ENCODE measurements around the gene OR52K1. TPM values are rescaled to one million over a fixed set of nuclear protein-coding genes. Genes with fewer than 3 reads are reported as not detected.
"Not testable (repeated sequence)": the region's sequence is repeated elsewhere in the genome, so short reads cannot be mapped to it uniquely, and the experiment has no call there.

The OR52K1 gene
- polyA plus RNA-seq, 1 donor (not counting 4 experiments of a cell fraction or from before 2014, with no cell fraction given), result not detected

GRCh38 chr11:4523666-4524065 lies 41.2 kb downstream of the OR52K1 start:
- no peak overlapping the region for H3K9ac ChIP-seq (ENCODE audit: control insufficient read depth, extremely low read depth, insufficient read depth, low read length)
- dilution Hi-C loops (cut with MboI; ENCODE audit: extremely low pct_ligation_motif_present, low sequenced_read_pairs), result no loop called here
- H2AFZ ChIP-seq (ENCODE audit: control insufficient read depth, low read length), result no peak overlapping the region
- H3K9me1 ChIP-seq (ENCODE audit: control insufficient read depth, extremely low read depth, insufficient read depth, low read length), result no peaks in the 10 kb centered on the region
- no peaks in the 10 kb centered on the region for H3K9me3 ChIP-seq (ENCODE audit: control insufficient read depth, low read depth, low read length)
- H3K79me2 ChIP-seq (ENCODE audit: control insufficient read depth, insufficient read depth, low read length), result no peaks in the 10 kb centered on the region
- no peak overlapping the region for H3K4me3 ChIP-seq (ENCODE audit: control insufficient read depth in 2 of 3, extremely low read depth in 1 of 3, insufficient read depth in 2 of 3, low read depth in 1 of 3, low read length in 3 of 3)
- no peak overlapping the region for H3K27ac ChIP-seq (ENCODE audit: control insufficient read depth, insufficient read depth, low read length)
- no peak for DNase-seq (ENCODE audit: low read depth, low spot score)
- FAIRE-seq, result no peak
- no peaks in the 10 kb centered on the region for H3K36me3 ChIP-seq (ENCODE audit: control insufficient read depth in 2 of 2, extremely low read depth in 1 of 2, insufficient read depth in 2 of 2, low read length in 2 of 2)
- no peaks in the 10 kb centered on the region for H4K20me1 ChIP-seq (ENCODE audit: control insufficient read depth, extremely low read depth, insufficient read depth, low read length)
- H3K27me3 ChIP-seq (ENCODE audit: control insufficient read depth, extremely low read depth, insufficient read depth, low read length), result no peaks in the 10 kb centered on the region
- no peaks in the 10 kb centered on the region for H3K4me1 ChIP-seq (ENCODE audit: control insufficient read depth, extremely low read depth, insufficient read depth, low read length)
- no peak for TF ChIP-seq CTCF (optimal IDR thresholded peaks at IDR 0.05 in 1 of 3, IDR thresholded peaks at IDR 0.05 in 1 of 3, conservative IDR thresholded peaks at IDR 0.05 in 1 of 3; ENCODE audit: extremely low read depth in 1 of 3, insufficient read depth in 2 of 3, low read length in 3 of 3)
- no peak for TF ChIP-seq EZH2 (IDR thresholded peaks at IDR 0.05; ENCODE audit: low read length)
- no peak overlapping the region for H3K4me2 ChIP-seq (ENCODE audit: control insufficient read depth, extremely low read depth, insufficient read depth, low read depth, low read length)

DNA sequence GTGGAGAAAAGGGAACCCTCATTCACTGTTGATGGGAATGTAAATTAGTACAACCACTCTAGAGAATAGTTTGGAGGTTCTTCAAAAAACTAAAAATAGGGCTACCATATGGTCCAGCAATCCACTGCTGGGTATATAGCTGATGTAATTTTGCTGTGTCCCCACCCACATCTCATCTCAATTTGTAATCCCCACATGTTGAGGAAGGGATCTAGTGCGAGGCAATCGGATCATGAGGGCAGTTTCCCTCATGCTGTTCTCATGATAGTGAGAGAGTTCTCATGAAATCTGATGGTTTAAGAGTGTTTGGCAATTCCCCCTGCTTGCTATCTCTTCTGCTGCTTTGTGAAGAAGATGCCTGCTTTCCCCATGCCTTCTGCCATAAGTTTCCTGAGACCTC lies 45.5 kb downstream of the OR52K1 start:
- H4K20me1 ChIP-seq (ENCODE audit: control insufficient read depth, extremely low read depth, insufficient read depth, low read length), result no peaks in the 10 kb centered on the region
- no peaks in the 10 kb centered on the region for H3K27me3 ChIP-seq (ENCODE audit: control insufficient read depth, extremely low read depth, insufficient read depth, low read length)
- H3K4me2 ChIP-seq (ENCODE audit: control insufficient read depth, extremely low read depth, insufficient read depth, low read depth, low read length), result no peak overlapping the region
- no peak overlapping the region for H3K27ac ChIP-seq (ENCODE audit: control insufficient read depth, insufficient read depth, low read length)
- H2AFZ ChIP-seq (ENCODE audit: control insufficient read depth, low read length), result no peak overlapping the region
- H3K9ac ChIP-seq (ENCODE audit: control insufficient read depth, extremely low read depth, insufficient read depth, low read length), result no peak overlapping the region
- no peak overlapping the region for H3K4me3 ChIP-seq (ENCODE audit: control insufficient read depth in 2 of 3, extremely low read depth in 1 of 3, insufficient read depth in 2 of 3, low read depth in 1 of 3, low read length in 3 of 3)
- H3K79me2 ChIP-seq (ENCODE audit: control insufficient read depth, insufficient read depth, low read length), result no peaks in the 10 kb centered on the region
- H3K36me3 ChIP-seq (ENCODE audit: control insufficient read depth in 2 of 2, extremely low read depth in 1 of 2, insufficient read depth in 2 of 2, low read length in 2 of 2), result no peaks in the 10 kb centered on the region
- FAIRE-seq (no peak), DNase-seq (ENCODE audit: low read depth, low spot score) (no peak)
- dilution Hi-C loops (cut with MboI; ENCODE audit: extremely low pct_ligation_motif_present, low sequenced_read_pairs), result no loop called here
- no peaks in the 10 kb centered on the region for H3K4me1 ChIP-seq (ENCODE audit: control insufficient read depth, extremely low read depth, insufficient read depth, low read length)
- no peaks in the 10 kb centered on the region for H3K9me3 ChIP-seq (ENCODE audit: control insufficient read depth, low read depth, low read length)
- H3K9me1 ChIP-seq (ENCODE audit: control insufficient read depth, extremely low read depth, insufficient read depth, low read length), result no peaks in the 10 kb centered on the region
- TF ChIP-seq EZH2 (IDR thresholded peaks at IDR 0.05; ENCODE audit: low read length), result no peak
- no peak for TF ChIP-seq CTCF (optimal IDR thresholded peaks at IDR 0.05 in 1 of 3, IDR thresholded peaks at IDR 0.05 in 1 of 3, conservative IDR thresholded peaks at IDR 0.05 in 1 of 3; ENCODE audit: extremely low read depth in 1 of 3, insufficient read depth in 2 of 3, low read length in 3 of 3)

- FAIRE-seq; H3K4me1 ChIP-seq (ENCODE audit: control insufficient read depth, extremely low read depth, insufficient read depth, low read length); H4K20me1 ChIP-seq (ENCODE audit: control insufficient read depth, extremely low read depth, insufficient read depth, low read length); H3K27me3 ChIP-seq (ENCODE audit: control insufficient read depth, extremely low read depth, insufficient read depth, low read length); H3K79me2 ChIP-seq (ENCODE audit: control insufficient read depth, insufficient read depth, low read length); H3K36me3 ChIP-seq (ENCODE audit: control insufficient read depth in 2 of 2, extremely low read depth in 1 of 2, insufficient read depth in 2 of 2, low read length in 2 of 2); H3K4me2 ChIP-seq (ENCODE audit: control insufficient read depth, extremely low read depth, insufficient read depth, low read depth, low read length); H3K9ac ChIP-seq (ENCODE audit: control insufficient read depth, extremely low read depth, insufficient read depth, low read length); H3K27ac ChIP-seq (ENCODE audit: control insufficient read depth, insufficient read depth, low read length); dilution Hi-C loops (cut with MboI; ENCODE audit: extremely low pct_ligation_motif_present, low sequenced_read_pairs); H3K9me1 ChIP-seq (ENCODE audit: control insufficient read depth, extremely low read depth, insufficient read depth, low read length); H2AFZ ChIP-seq (ENCODE audit: control insufficient read depth, low read length); DNase-seq (ENCODE audit: low read depth, low spot score); H3K4me3 ChIP-seq (ENCODE audit: control insufficient read depth in 2 of 3, extremely low read depth in 1 of 3, insufficient read depth in 2 of 3, low read depth in 1 of 3, low read length in 3 of 3); H3K9me3 ChIP-seq (ENCODE audit: control insufficient read depth, low read depth, low read length): not testable (repeated sequence)
Observed at GRCh38 chr11:4531686-4532085, 49.2 kb downstream of the OR52K1 start.
